ENCODE results near the gene LRRC63. TPM values are rescaled to one million over a fixed set of nuclear protein-coding genes. Genes with fewer than 3 reads are reported as not detected.

Gene LRRC63
- total and polyA plus RNA-seq, 7 donors, result 0.03 to 0.04 TPM; not detected in 5

DNA sequence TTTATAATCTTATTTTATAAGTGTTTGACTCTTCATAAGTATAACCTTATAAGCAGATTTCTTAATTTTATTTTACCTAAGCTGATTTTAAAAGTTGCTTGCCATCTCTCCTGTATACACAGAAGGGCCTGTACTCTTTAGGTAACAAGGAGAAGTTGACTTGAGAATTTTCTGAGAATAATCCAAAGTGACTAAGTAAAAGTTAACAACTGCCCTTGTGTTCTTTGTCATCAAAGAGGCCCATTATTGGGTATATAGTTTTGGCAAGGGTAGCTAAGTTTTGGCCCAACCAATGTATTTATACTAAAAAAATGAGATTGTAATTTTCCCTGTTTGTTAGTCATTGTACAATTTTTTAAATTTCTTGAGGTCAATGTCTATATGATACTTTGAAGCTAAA, 32.9 kb upstream of the LRRC63 start:
- Histone ChIP-seq H3K27ac (no peak overlapping the region), H3K36me3 (ENCODE audit: insufficient read depth in 1 of 2, low read depth in 1 of 2) (no peaks in the 10 kb centered on the region), H3K27me3 (ENCODE audit: insufficient read depth in 3 of 3, low read length in 2 of 3) (peaks cover 0 to 3% (median 2%) of the 10 kb centered on the region in 3 donors), H3K4me3 (no peak overlapping the region), H3K9me3 (no peaks in the 10 kb centered on the region), H3K4me1 (no peaks in the 10 kb centered on the region)
- ATAC-seq, result no peak
- TF ChIP-seq CTCF (IDR thresholded peaks at IDR 0.05), result no peak
- intact Hi-C loops (cut with DNase I), result no loop called here
- no peak for DNase-seq

DNA sequence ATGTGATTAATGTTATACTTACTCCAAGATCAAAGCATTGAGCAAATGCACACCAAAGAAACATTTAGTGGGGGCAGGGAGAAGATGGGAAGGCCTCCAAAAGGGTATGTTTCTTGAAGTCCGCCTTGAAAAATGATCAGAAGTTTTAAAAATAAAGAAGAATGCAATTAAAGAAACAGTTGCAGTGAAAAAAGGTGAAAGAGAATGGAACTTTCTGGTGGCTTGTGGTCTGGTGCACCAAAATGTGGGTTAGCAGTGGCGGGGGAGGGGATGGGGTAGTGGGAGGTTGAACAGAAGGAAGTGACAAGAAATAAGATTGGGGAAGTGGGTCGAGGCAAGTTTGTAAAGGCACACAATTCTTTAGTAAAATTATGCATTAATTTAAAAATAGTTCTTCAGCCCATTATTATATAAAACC, 32.2 kb upstream of the LRRC63 start:
- no peak for TF ChIP-seq CTCF (IDR thresholded peaks at IDR 0.05)
- Histone ChIP-seq H3K4me3 (peak overlapping the region; percentile 46), H3K27ac (no peak overlapping the region), H3K36me3 (ENCODE audit: insufficient read depth in 1 of 2, low read depth in 1 of 2) (no peaks in the 10 kb centered on the region), H3K9me3 (no peaks in the 10 kb centered on the region), H3K27me3 (ENCODE audit: insufficient read depth in 3 of 3, low read length in 2 of 3) (peaks cover 0 to 3% (median 2%) of the 10 kb centered on the region in 3 donors), H3K4me1 (no peaks in the 10 kb centered on the region)
- ATAC-seq (no peak), DNase-seq (peak; percentile 33 to 60)
- WGBS, 3 donors, result 64 to 81% (median 67%) methylated on average over 3 of the region's 3 CpGs
- intact Hi-C loops (cut with DNase I), result no loop called here

- H3K4me3 ChIP-seq, result peak overlapping the region; percentile 46
- no peaks in the 10 kb centered on the region for H3K9me3 ChIP-seq
- H3K27ac ChIP-seq, result no peak overlapping the region
- no peaks in the 10 kb centered on the region for H3K36me3 ChIP-seq (ENCODE audit: insufficient read depth in 1 of 2, low read depth in 1 of 2)
- 66 to 68% (median 66%) methylated on average over 5 of the region's 5 CpGs for WGBS, 3 donors
- DNase-seq, result no peak
- H3K4me1 ChIP-seq, result no peaks in the 10 kb centered on the region
- intact Hi-C loops (cut with DNase I), result no loop called here
- ATAC-seq, result no peak
- TF ChIP-seq CTCF (IDR thresholded peaks at IDR 0.05), result no peak
- peaks cover 0 to 3% (median 0%) of the 10 kb centered on the region in 3 donors for H3K27me3 ChIP-seq (ENCODE audit: insufficient read depth in 3 of 3, low read length in 2 of 3)
Measured at GRCh38 chr13:46179969-46180763, 31.6 kb upstream of the LRRC63 start.

GRCh38 chr13:46181377-46181839, 30.3 kb upstream of the LRRC63 start:
- ATAC-seq (no peak), DNase-seq (no peak)
- TF ChIP-seq CTCF (IDR thresholded peaks at IDR 0.05), result no peak
- Histone ChIP-seq H3K27me3 (ENCODE audit: insufficient read depth in 3 of 3, low read length in 2 of 3) (peaks cover 0 to 5% (median 0%) of the 10 kb centered on the region in 3 donors), H3K4me3 (peak overlapping the region; percentile 46), H3K4me1 (no peaks in the 10 kb centered on the region), H3K36me3 (ENCODE audit: insufficient read depth in 1 of 2, low read depth in 1 of 2) (no peaks in the 10 kb centered on the region), H3K9me3 (no peaks in the 10 kb centered on the region), H3K27ac (no peak overlapping the region)
- WGBS, 3 donors, result 86 to 93% (median 90%) methylated on average over 5 of the region's 5 CpGs
- intact Hi-C loops (cut with DNase I), result no loop called here
